EH (cell line): Measurements from ENCODE around the gene TAC3.
"Not testable (repeated sequence)": the region's sequence is repeated elsewhere in the genome, so short reads cannot be mapped to it uniquely, and the experiment has no call there.

Experiments used
- DNase-seq: peaks from one replicate; pipeline ENCODE4 v3.0.0-alpha.2; 2015; ENCODE audit warnings: low read depth

Gene TAC3

GRCh38 chr12:57033431-57033830 lies 17.1 kb upstream of the TAC3 start:
- no peak for DNase-seq

- no peak for DNase-seq
Observed at GRCh38 chr12:57031789-57032188, 15.5 kb upstream of the TAC3 start.

DNA sequence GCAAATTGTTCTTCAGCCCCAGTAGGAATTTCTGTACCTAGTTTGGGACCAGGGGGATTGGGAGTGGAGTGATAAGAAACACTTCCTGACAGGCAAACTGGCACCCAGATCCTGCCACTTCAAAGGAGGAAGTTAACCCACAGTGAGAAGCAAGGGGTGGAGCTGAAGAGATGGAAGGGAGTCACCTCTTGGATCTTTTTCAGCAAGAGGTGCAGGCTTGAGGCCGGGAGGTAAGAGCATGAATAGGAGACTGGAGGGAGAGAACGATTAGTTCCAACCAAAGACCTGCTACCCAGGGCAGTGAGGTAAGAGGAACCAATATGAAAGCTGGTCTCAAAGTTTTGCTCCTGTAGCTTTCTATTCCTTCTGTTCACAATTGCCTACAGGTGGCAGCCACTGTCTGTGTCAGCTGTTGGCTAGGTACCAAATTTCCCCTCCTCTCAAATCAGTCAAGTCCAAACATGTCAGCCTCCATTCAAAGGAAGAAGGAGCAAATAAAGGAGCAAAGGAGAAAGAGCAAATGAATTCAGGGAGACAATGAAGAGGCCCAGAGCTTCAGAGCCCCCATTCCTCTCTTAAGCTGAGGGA lies 14.9 kb upstream of the TAC3 start:
- DNase-seq: no peak

- DNase-seq: no peak
Observed at GRCh38 chr12:57029457-57029856, 13.1 kb upstream of the TAC3 start.

- no peak for DNase-seq
Observed at GRCh38 chr12:57027805-57028153, 11.4 kb upstream of the TAC3 start.

GRCh38 chr12:57027011-57027804 lies 10.9 kb upstream of the TAC3 start:
- DNase-seq: no peak

- DNase-seq: no peak
Observed at GRCh38 chr12:57025196-57025595, 8.9 kb upstream of the TAC3 start.

- DNase-seq: not testable (repeated sequence)
Observed at GRCh38 chr12:57022324-57022723, 6.0 kb upstream of the TAC3 start.

DNA sequence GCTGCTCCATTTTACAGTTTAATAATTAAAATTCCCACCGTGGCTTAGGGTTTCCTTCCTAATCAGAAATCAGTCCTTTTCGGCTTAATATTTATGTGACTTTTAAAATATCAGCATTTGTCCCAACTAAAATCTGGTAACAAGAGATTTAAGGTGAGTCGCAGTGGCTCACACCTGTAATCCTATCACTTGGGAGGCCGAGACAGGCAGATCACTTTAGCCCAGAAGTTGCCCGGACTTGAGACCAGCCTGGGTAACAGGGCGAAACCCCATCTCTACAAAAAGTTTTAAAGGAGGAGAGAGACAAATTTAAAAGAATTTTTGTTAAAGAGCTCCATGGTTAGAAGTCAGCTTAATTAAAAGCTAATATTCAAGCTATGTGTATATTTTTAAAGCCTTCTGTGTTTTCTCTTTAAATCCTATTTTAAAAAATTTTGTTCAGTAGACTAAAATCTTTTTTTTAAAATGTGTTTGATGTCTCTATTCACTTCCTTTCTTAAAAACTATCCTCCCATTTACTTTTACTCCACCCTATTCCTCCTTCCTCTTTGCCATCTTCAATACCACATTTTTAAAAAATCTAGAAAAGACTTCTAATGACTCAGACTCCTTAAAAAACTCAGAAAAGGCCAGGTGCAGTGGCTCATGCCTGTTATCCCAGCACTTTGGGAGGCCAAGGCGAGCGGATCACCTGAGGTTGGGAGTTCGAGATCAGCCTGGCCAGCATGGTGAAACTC lies 3.8 kb upstream of the TAC3 start:
- no peak for DNase-seq

DNA sequence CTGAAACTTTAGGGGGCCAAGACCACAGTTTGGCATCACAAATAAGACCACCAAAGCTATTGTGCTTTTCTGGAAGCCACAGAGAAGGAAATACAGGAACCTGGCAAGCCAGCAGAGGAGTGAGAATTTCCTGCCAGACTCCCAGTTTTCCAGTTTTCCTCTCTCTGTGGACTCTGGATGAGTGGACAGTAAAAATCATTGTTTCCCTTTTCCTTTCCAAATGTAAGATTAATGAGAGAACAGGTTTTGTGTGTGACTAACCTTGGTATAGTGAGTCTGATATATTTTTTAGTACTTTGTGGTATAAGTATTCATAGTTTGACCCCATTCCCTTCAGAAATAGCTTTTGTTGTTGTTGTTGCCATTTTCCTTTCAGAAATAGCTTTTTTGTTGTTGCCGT lies 2.6 kb upstream of the TAC3 start:
- no peak for DNase-seq

GRCh38 chr12:57018353-57018752 lies 2.0 kb upstream of the TAC3 start:
- DNase-seq: not testable (repeated sequence)

DNA sequence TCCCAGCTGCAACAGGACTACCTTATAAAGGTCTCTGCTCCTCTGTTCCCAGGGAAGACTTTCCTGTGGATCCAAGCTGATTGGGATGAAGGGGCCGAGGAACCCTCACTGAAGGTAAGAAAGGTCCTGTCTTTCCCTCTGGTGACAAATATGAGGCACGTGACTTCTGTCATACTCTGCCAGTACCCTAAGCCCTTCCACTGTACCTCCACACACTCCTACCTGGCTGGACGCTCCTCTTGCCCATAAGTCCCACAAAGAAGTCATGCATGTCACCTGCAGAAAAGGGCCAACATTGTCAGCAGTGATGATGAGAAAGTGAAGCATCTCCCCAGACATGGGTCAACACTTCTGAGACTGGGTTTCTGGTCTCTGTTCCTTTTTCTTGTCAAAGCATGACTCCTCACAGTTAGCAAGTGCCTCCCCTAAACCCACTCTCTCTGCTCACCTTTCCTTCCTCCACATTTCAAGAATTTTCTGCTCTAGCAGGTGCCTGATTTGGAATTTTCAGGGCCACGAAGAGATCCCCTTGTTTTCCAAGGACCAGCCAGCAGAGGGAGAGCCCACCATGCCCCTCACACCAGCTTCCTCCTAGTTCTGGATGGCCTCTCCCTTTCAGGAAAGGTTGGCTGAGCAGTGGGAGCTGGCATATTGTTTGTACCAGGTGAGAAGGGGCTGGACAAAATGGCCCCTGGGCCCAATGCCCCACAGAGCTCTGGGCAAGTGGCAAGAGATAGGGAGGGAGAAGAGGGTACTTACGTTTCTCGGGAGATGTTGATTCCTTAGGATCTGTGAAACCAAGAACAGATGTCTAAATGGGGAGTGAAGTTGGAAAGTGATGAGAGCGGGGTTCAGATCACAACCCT lies 3.5 kb downstream of the TAC3 start:
- no peak for DNase-seq

DNA sequence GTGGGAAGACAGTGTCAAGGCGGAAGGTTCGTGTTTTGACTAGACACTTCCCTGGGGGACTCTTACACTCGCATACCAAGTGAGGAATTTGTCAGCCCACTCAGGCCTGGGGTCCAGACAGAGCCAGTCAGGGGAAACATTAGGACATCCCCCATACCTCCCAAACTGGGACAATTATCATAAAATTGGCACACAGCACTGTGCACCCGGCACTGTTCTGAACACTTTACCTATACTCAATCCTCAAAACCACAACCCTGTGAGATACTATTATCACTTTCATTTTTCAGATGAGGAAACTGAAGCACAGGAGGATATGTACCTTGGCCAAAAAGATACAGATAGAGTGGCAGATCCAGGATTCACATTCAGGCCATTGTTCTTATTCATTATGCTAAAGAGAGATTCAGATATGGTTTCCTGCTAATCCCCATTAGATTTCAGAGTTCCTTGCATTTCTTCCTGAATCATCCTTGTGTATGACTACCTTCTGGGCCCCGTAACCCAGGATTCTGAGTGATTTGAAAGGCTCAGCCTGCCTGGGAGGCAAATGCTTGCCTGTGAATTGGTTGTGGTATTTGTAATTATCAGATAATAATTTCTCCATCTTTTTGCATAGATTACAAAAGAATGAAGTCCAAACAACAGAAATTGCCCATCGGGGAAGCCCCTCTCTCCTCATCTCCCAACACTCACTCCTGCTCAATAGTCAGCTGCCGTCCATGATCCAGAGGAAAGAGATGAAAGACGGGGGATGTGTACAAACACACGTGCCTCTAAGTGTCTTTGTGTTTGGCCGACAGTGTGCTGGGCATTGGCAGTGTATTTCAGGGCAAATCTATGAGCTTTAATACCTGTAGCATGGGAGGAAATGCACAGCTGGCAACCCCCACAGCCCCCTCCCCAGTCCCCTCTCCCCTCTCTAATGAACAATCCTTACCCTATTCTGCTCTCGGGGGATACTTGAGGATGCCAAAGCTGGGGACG lies 4.6 kb downstream of the TAC3 start:
- no peak for DNase-seq

GRCh38 chr12:57010627-57011247 lies 5.6 kb downstream of the TAC3 start:
- no peak for DNase-seq

GRCh38 chr12:57009949-57010626 lies 6.2 kb downstream of the TAC3 start:
- no peak for DNase-seq

- peak; percentile 77 for DNase-seq
Observed at GRCh38 chr12:57008178-57008577, 8.2 kb downstream of the TAC3 start.

GRCh38 chr12:57006809-57007475 lies 9.4 kb downstream of the TAC3 start:
- no peak for DNase-seq

DNA sequence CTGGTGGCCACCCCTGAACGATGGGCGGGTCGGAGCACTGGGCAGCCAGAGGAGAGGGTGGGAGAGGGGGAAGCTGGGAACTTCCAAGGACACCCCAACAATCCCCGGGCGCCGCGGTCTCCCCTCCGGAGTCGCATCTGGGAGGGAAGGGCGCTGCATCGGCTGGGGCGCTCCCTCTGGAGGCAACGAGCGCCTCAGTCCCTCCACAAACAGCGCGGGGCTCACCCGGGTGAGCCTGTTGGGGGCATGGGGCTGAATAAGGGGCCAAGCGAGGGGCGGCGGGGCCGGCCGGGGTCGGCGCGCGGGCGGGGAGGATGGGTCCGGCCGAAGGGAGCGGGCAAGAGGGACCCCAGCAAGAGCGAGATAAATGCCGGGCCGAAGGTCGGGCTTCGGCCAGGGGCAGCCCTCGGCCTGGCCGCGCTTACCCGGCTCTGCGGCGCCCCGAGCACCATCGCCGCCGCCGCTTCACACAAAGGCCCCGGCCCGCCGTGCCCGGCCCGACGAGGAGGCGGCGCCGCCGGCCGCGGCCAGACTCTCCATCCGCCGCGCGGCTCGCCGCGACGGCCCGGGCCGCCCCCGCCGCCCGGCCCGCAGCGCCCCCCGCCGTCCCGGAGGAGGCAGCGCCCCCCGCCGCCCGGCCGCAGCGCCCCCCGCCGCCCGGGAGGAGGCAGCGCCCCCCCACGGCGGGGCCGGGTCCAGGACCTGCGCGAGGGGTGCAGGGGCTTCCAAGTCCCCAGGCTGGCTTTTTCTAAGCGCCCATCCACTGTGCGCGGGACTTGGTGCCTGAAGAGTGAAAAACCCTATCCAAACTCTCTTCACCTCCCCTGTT lies 10.1 kb downstream of the TAC3 start, which contains the start of gene ZBTB39:
Gene ZBTB39 (minus strand): TSS at position 567 of the 829 bp plus-strand sequence. CDS start 1,629 bp downstream, outside the sequence.
- DNase-seq: peak; percentile 66
